ENCODE results near the gene AADACL3.
"Not testable (repeated sequence)": the region's sequence is repeated elsewhere in the genome, so short reads cannot be mapped to it uniquely, and the experiment has no call there.

Gene AADACL3

GRCh38 chr1:12714710-12715475 is 1.0 kb upstream of the AADACL3 start:
- no peak overlapping the region for H3K4me3 ChIP-seq (ENCODE audit: low read depth, low read length)
- TF ChIP-seq CTCF (IDR thresholded peaks at IDR 0.05; ENCODE audit: borderline replicate concordance, insufficient read depth, low read depth, low read length), result no peak

DNA sequence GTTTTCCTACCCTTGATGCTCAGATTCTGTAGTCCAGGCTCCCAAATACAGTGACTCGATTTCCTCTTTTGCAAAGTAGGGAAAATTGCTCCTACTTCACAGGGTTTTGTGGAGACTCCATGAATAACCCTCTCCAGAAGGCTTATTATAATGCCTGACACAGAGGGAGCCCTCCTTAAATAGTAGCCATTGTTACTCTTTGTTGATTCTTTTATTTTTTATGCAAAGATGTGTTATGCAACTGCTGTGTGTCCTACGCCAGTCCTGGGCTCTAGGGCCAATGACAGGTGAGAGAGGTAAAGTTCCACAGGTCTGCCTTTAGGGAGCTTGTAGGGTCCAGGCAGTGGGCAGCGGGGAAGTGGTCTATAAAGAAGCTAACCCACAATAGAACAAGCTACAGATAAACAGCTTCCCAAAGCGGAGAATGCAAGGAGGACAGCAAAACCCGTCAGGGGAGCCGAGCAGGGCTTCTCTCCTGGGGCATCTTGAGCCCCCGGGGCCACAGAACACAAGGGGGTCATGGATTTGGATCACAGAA is 1.5 kb downstream of the AADACL3 start:
- no peak for TF ChIP-seq CTCF (IDR thresholded peaks at IDR 0.05; ENCODE audit: borderline replicate concordance, insufficient read depth, low read depth, low read length)

DNA sequence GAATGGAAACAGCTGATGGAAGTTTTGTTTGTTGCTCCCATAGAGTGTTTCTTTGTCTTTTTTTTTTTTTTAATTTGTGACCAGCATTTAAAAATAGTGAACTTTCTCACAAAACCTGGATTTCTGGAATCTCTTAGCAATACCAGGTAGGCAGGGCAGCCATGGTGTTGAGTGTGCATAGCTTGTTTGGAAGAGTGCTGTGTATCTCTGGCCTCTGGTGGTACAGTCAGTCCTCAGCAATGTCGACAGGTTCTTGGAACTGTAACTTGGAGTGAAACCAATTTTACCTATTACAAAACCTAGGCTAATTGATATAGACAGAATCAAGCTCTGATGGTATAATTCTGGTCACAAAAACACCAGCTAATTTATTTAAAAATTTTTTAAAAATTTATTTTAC is 6.7 kb downstream of the AADACL3 start:
- no peak for TF ChIP-seq CTCF (IDR thresholded peaks at IDR 0.05; ENCODE audit: borderline replicate concordance, insufficient read depth, low read depth, low read length)
- H3K4me3 ChIP-seq (ENCODE audit: low read depth, low read length), result no peak overlapping the region

More for the DNA sequence above, 1.5 kb downstream of the AADACL3 start:
- H3K4me3 ChIP-seq (ENCODE audit: low read depth, low read length), result no peak overlapping the region

GRCh38 chr1:12728391-12728790 is 12.5 kb downstream of the AADACL3 start:
- TF ChIP-seq CTCF (IDR thresholded peaks at IDR 0.05; ENCODE audit: borderline replicate concordance, insufficient read depth, low read depth, low read length), result no peak
- H3K4me3 ChIP-seq (ENCODE audit: low read depth, low read length), result no peak overlapping the region

DNA sequence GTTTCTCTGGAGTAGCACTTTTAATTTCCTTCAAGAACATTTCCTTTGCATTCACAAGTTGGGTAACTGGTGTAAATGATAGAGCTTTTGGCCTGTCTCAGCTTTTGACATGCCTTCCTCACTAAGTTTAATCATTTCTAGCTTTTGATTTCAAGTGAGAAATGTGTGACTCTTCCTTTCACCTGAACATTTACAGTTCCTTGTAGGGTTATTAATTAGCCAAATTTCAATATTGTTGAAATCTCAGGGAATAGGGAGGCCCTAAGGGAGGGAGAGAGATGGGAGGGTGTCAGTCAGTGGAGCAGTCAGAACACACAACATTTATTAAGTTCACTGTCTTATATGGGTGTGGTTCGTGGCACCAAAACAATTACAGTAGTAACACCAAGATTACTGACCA is 14.2 kb downstream of the AADACL3 start:
- no peak for TF ChIP-seq CTCF (IDR thresholded peaks at IDR 0.05; ENCODE audit: borderline replicate concordance, insufficient read depth, low read depth, low read length)

DNA sequence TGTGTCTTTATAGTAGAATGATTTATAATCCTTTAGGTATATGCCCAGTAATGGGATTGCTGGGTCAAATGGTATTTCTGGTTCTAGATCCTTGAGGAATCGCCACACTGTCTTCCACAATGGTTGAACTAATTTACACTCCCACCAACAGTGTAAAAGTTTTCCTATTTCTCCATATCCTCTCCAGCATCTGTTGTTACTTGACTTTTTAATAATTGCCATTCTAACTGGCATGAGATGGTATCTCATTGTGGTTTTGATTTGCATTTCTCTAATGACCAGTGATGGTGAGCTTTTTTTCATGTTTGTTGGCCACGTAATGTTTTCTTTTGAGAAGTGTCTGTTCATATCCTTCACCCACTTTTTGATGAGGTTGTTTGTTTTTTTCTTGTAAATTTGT is 15.2 kb downstream of the AADACL3 start:
- not testable (repeated sequence) for H3K4me3 ChIP-seq (ENCODE audit: low read depth, low read length)

More for the DNA sequence above, 14.2 kb downstream of the AADACL3 start:
- H3K4me3 ChIP-seq (ENCODE audit: low read depth, low read length), result no peak overlapping the region

- no peak for TF ChIP-seq CTCF (IDR thresholded peaks at IDR 0.05; ENCODE audit: borderline replicate concordance, insufficient read depth, low read depth, low read length)
- H3K4me3 ChIP-seq (ENCODE audit: low read depth, low read length), result no peak overlapping the region
These were observed 18.7 kb downstream of the AADACL3 start for GRCh38 chr1:12734651-12735050.

All from GM12875 (cell line).